Endothelial cell (in vitro differentiated cells): Measurements from ENCODE around the gene KRTAP10-7. TPM values are rescaled to one million over a fixed set of nuclear protein-coding genes. Genes with fewer than 3 reads are reported as not detected.

ENCODE experiments used
- DNase-seq: peaks from one replicate; pipeline ENCODE4 v3.0.0; 2021; ENCODE audit warnings: low spot score
- H3K27ac Mint-ChIP-seq: one replicate; pipeline ENCODE4 v1.8.0; 2021; ENCODE audit warnings: mixed read lengths, inconsistent platforms; ENCODE audit not compliant: unreplicated experiment
- H3K27me3 Mint-ChIP-seq: one replicate; pipeline ENCODE4 v1.8.0; 2021; ENCODE audit warnings: mild to moderate bottlenecking, moderate library complexity, mixed read lengths, inconsistent platforms; ENCODE audit not compliant: unreplicated experiment
- H3K36me3 Mint-ChIP-seq: one replicate; pipeline ENCODE4 v1.8.0; 2021; ENCODE audit warnings: mild to moderate bottlenecking, low read depth, mixed read lengths, inconsistent platforms; ENCODE audit not compliant: unreplicated experiment
- H3K4me1 Mint-ChIP-seq: one replicate; pipeline ENCODE4 v1.8.0; 2021; ENCODE audit warnings: mild to moderate bottlenecking, mixed read lengths, inconsistent platforms; ENCODE audit not compliant: unreplicated experiment
- H3K4me3 Mint-ChIP-seq: one replicate; pipeline ENCODE4 v1.8.0; 2021; ENCODE audit warnings: mild to moderate bottlenecking, mixed read lengths, inconsistent platforms; ENCODE audit not compliant: unreplicated experiment
- H3K9me3 Mint-ChIP-seq: one replicate; pipeline ENCODE4 v1.8.0; 2021; ENCODE audit warnings: mixed read lengths, inconsistent platforms; ENCODE audit not compliant: unreplicated experiment
- total RNA-seq: library from RNA; stranded (reverse); fragmentation: NEBNext Ultra II Directional; extraction: Animal tissue kit (Norgen Biotek cat#: 25700); gene quantifications from one replicate; pipeline ENCODE4 v1.2.1, GENCODE V29; 2021; ENCODE audit not compliant: unreplicated experiment
- TF ChIP-seq, protein P1 (sequence below): fragments of 200-600 bp; sonication (generic); IDR thresholded peaks from one replicate; pipeline ENCODE4 v1.5.0; 2021; ENCODE audit warnings: antibody characterized with exemption; ENCODE audit not compliant: unreplicated experiment

Gene KRTAP10-7
- total RNA-seq, 1 donor from 2014 or later: not detected

DNA sequence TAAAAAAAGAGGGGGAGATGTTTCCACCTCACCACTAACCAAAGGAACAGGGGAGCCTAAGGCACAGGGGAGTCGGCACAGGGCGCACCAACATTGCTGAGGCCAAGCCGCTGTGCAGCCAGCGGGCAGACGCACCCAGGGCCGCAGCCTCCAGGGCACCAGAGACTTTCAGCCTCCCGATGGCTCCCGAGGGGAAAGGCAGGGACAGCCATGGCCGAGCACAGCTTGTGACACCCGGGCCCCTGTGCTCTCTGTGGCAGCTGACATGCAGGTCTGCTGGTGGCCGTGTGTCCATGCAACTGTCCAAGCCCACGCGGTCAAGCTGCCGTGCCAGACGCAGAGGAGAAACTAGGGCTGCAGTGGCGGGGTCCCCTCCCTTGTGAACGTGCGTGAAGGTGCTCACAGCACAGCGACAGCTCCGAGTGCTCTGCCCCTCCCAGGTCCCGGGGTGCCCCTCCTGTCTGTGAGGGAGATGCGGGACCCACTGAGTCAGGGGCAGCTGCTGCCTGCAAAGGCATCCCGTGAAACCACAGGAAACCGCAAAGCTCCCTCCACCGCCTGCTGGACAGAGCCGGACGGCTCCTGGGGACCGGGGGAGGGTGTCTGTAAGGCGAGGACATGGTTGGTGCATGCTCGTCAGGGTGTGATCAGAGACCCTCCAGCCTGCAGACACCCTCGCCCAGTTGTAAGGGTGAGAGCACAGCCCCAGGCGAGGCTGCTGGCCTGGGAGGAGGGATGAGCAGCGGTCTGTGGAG lies 48.3 kb downstream of the KRTAP10-7 start:
- Mint-ChIP-seq H3K4me1 (no peaks in the 10 kb centered on the region), H3K27me3 (peaks cover 11% of the 10 kb centered on the region)
- no peak for DNase-seq

DNA sequence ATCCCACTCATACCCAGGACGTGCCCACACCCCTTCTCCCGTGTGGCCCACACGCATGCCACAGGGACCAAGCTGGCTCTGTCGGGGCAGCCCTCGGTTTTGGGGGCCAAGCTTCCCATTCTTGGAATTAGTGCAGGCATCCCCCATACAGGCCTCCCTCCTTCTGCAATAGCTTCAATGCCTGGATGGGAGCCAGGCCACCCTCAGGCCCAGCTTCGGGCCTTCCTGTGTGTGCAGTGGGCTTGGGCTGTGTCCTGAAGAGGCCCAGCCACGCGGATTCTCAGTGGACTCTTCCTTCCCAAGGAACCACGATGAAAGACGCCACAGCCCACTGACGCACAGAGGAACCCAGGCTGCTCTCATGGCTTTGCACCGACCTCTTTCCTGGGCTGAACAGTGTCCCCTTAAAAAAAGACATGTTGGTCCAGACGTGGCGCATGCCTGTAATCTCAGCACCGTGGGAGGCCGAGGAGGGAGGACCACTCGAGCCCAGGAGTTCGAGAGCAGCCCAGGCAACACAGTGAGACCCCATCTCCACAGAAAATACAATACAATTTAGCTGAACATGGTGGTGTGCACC lies 49.2 kb downstream of the KRTAP10-7 start:
- H3K36me3 Mint-ChIP-seq: no peaks in the 10 kb centered on the region
- no peak overlapping the region for H3K27ac Mint-ChIP-seq
- DNase-seq: no peak
- peaks cover 11% of the 10 kb centered on the region for H3K27me3 Mint-ChIP-seq
- no peak overlapping the region for H3K4me3 Mint-ChIP-seq
- no peaks in the 10 kb centered on the region for H3K9me3 Mint-ChIP-seq
- no peaks in the 10 kb centered on the region for H3K4me1 Mint-ChIP-seq
- TF ChIP-seq, protein P1, sequence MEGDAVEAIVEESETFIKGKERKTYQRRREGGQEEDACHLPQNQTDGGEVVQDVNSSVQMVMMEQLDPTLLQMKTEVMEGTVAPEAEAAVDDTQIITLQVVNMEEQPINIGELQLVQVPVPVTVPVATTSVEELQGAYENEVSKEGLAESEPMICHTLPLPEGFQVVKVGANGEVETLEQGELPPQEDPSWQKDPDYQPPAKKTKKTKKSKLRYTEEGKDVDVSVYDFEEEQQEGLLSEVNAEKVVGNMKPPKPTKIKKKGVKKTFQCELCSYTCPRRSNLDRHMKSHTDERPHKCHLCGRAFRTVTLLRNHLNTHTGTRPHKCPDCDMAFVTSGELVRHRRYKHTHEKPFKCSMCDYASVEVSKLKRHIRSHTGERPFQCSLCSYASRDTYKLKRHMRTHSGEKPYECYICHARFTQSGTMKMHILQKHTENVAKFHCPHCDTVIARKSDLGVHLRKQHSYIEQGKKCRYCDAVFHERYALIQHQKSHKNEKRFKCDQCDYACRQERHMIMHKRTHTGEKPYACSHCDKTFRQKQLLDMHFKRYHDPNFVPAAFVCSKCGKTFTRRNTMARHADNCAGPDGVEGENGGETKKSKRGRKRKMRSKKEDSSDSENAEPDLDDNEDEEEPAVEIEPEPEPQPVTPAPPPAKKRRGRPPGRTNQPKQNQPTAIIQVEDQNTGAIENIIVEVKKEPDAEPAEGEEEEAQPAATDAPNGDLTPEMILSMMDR: no peak

More for the DNA sequence above, 48.3 kb downstream of the KRTAP10-7 start:
- no peak overlapping the region for H3K27ac Mint-ChIP-seq
- TF ChIP-seq, protein P1: no peak
- no peaks in the 10 kb centered on the region for H3K36me3 Mint-ChIP-seq
- no peak overlapping the region for H3K4me3 Mint-ChIP-seq
- no peaks in the 10 kb centered on the region for H3K9me3 Mint-ChIP-seq

DNA sequence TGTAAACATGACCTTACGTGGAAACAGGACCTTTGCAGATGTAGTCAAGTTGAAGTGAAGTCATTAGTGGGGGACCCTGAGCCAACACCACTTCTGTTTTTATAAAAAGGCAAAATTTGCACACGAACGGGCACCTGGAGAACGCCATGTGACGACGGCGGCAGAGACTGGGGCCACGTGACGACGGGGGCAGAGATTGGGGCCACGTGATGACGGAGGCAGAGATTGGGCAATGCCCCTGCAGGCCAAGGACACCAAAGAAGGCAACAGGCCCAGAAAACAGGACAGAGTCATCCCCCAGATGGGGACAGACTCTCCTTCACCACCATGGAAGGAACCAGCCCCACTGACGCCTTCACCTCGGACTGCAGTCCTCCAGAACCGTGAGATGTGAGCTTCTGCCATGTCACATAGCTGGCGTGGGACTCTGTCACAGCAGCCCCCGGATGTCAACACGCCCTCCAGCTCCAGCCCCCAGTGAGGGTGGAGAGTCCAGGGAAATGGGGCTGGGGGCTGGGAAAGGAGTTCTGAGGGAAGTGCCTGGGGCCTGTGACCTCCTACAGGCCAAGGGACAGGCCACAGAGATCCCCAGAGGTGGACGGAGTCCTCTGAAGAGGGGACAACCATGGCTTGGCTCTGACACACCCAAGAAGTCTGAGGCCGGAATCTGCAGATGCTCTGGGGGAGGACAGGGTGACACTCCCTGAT lies 50.0 kb downstream of the KRTAP10-7 start:
- Mint-ChIP-seq H3K4me1 (no peaks in the 10 kb centered on the region), H3K9me3 (no peaks in the 10 kb centered on the region), H3K27ac (no peak overlapping the region), H3K27me3 (peaks cover 11% of the 10 kb centered on the region), H3K4me3 (no peak overlapping the region), H3K36me3 (no peaks in the 10 kb centered on the region)
- DNase-seq: no peak
- TF ChIP-seq, protein P1: no peak

DNA sequence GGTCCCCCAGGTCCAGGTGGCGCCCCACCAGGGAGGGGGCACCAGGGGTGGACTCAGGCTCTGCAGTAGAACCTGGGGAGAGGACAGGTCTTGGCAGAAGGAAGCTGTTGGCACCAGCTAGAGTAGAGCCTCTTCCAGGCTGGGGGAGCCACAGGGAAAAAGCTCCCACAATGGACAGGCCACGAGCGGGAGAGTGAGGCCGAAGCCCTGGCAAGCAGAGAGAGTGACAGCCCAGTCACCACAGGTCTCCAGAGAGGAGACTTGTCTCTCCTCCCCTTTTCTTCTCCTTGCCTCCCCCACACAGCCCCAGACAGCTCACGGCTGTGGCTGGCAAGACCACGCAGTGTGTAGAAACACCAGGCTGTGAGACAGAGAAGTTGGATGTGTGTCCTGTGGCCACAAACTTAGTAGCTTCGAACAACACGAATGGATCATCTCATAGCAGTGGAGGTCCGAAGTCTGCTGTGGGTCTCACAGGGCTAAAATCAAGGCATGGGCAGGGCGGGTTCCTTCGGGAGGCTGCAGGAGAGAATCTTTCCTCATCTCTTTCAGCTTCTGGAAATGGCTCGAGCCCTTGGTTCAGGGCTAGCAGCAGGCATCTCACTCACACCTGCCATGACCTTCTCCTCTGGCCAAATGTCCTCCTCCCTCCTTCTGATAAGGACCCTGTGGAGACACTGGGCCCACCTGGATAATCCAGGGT lies 50.7 kb downstream of the KRTAP10-7 start:
- TF ChIP-seq, protein P1: no peak
- H3K4me1 Mint-ChIP-seq: no peaks in the 10 kb centered on the region
- no peak overlapping the region for H3K27ac Mint-ChIP-seq
- DNase-seq: no peak
- no peaks in the 10 kb centered on the region for H3K9me3 Mint-ChIP-seq
- peaks cover 11% of the 10 kb centered on the region for H3K27me3 Mint-ChIP-seq
- no peaks in the 10 kb centered on the region for H3K36me3 Mint-ChIP-seq
- no peak overlapping the region for H3K4me3 Mint-ChIP-seq

Other genes with a start within 250 kb of the KRTAP10-7 start
- 0.15 TPM for gene TRPM2, start 247.0 kb upstream of the KRTAP10-7 start, total RNA-seq
- 9.1 TPM for gene LRRC3, start 145.1 kb upstream of the KRTAP10-7 start, total RNA-seq
- gene KRTAP10-1, start 60.4 kb upstream of the KRTAP10-7 start, total RNA-seq: not detected
- gene KRTAP10-2, start 49.1 kb upstream of the KRTAP10-7 start, total RNA-seq: not detected
- gene KRTAP10-3, start 41.8 kb upstream of the KRTAP10-7 start, total RNA-seq: not detected
- not detected for gene KRTAP10-4, start 26.9 kb upstream of the KRTAP10-7 start, total RNA-seq
- not detected for gene KRTAP10-5, start 20.0 kb upstream of the KRTAP10-7 start, total RNA-seq
- not detected for gene KRTAP10-6, start 8.1 kb upstream of the KRTAP10-7 start, total RNA-seq
- not detected for gene KRTAP10-8, start 11.5 kb downstream of the KRTAP10-7 start, total RNA-seq
- gene KRTAP10-9, start 26.5 kb downstream of the KRTAP10-7 start, total RNA-seq: not detected
- not detected for gene KRTAP10-10, start 36.8 kb downstream of the KRTAP10-7 start, total RNA-seq
- gene KRTAP10-11, start 45.8 kb downstream of the KRTAP10-7 start, total RNA-seq: not detected
- not detected for gene KRTAP12-4, start 54.1 kb downstream of the KRTAP10-7 start, total RNA-seq
- gene KRTAP12-3, start 57.3 kb downstream of the KRTAP10-7 start, total RNA-seq: not detected
- gene KRTAP12-2, start 66.3 kb downstream of the KRTAP10-7 start, total RNA-seq: not detected
- not detected for gene KRTAP12-1, start 81.6 kb downstream of the KRTAP10-7 start, total RNA-seq
- not detected for gene KRTAP10-12, start 96.6 kb downstream of the KRTAP10-7 start, total RNA-seq
- not detected for gene TSPEAR, start 111.0 kb downstream of the KRTAP10-7 start, total RNA-seq
- 49.6 TPM for gene UBE2G2, start 201.2 kb downstream of the KRTAP10-7 start, total RNA-seq
- 69.0 TPM for gene SUMO3, start 217.5 kb downstream of the KRTAP10-7 start, total RNA-seq